BJ (cell line): ENCODE measurements around the gene C19orf25. TPM values are rescaled to one million over a fixed set of nuclear protein-coding genes. Genes with fewer than 3 reads are reported as not detected.

Source experiments
- polyA plus RNA-seq: library from polyadenylated mRNA; depleted of rRNA; stranded (reverse); fragments of >200 nt; gene quantifications from 2 replicates; pipeline ENCODE4 v1.2.3, GENCODE V29; 2011; rRNA removed

The C19orf25 gene
- polyA plus RNA-seq, 1 experiment: 32.6 TPM

Other genes with a start within 250 kb of the C19orf25 start
- gene CBARP, start 241.2 kb downstream of the C19orf25 start, polyA plus RNA-seq: 0.97 and 1.6 TPM in 2 replicates
- gene ATP5F1D, start 237.5 kb downstream of the C19orf25 start, polyA plus RNA-seq: 57.9 and 65.1 TPM in 2 replicates
- 6.9 and 8.4 TPM in 2 replicates for gene MIDN, start 230.6 kb downstream of the C19orf25 start, polyA plus RNA-seq
- 342 and 372 TPM in 2 replicates for gene CIRBP, start 209.9 kb downstream of the C19orf25 start, polyA plus RNA-seq
- gene FAM174C, start 203.7 kb downstream of the C19orf25 start, polyA plus RNA-seq: 24.6 and 37.5 TPM in 2 replicates
- not detected in 2 replicates for gene EFNA2, start 193.3 kb downstream of the C19orf25 start, polyA plus RNA-seq
- gene NDUFS7, start 95.3 kb downstream of the C19orf25 start, polyA plus RNA-seq: 35.5 and 59.6 TPM in 2 replicates
- gene GAMT, start 77.7 kb downstream of the C19orf25 start, polyA plus RNA-seq: 26.9 and 43.7 TPM in 2 replicates
- 38.3 and 48.9 TPM in 2 replicates for gene DAZAP1, start 71.6 kb downstream of the C19orf25 start, polyA plus RNA-seq
- 854 and 1,597 TPM in 2 replicates for gene RPS15, start 40.8 kb downstream of the C19orf25 start, polyA plus RNA-seq
- gene APC2, start 29.1 kb downstream of the C19orf25 start, polyA plus RNA-seq: 0.07 and 0.11 TPM in 2 replicates
- gene PCSK4, start 11.1 kb upstream of the C19orf25 start, polyA plus RNA-seq: 0.59 and 1.3 TPM in 2 replicates
- gene REEP6, start 12.0 kb upstream of the C19orf25 start, polyA plus RNA-seq: 1.7 and 3.1 TPM in 2 replicates
- 15.0 and 21.5 TPM in 2 replicates for gene ADAMTSL5, start 33.8 kb upstream of the C19orf25 start, polyA plus RNA-seq
- gene PLK5, start 44.9 kb upstream of the C19orf25 start, polyA plus RNA-seq: not detected in 2 replicates
- gene MEX3D, start 89.1 kb upstream of the C19orf25 start, polyA plus RNA-seq: 5.4 and 6.9 TPM in 2 replicates
- 38.9 and 53.4 TPM in 2 replicates for gene MBD3, start 113.7 kb upstream of the C19orf25 start, polyA plus RNA-seq
- 177 and 213 TPM in 2 replicates for gene UQCR11, start 126.2 kb upstream of the C19orf25 start, polyA plus RNA-seq
- gene TCF3, start 173.4 kb upstream of the C19orf25 start, polyA plus RNA-seq: 32.6 and 49.8 TPM in 2 replicates